HepG2 (cell line): Measurements from ENCODE around the gene UNKL. TPM values are rescaled to one million over a fixed set of nuclear protein-coding genes. Genes with fewer than 3 reads are reported as not detected.

Experiments used
- BCL6 ChIP-seq: IDR thresholded peaks from 2 replicates; pipeline ENCODE4 v1.6.1; 2016; ENCODE audit warnings: missing genetic modification reagents, missing compliant biosample characterization
- LCORL ChIP-seq, 2 experiments: fragments of 450-650 bp in 1 of 2; sonication (generic) in 1 of 2; formaldehyde crosslinking in 1 of 2; IDR thresholded peaks; 2 replicates each; pipeline versions ENCODE4 v1.5.0 to v1.6.1; 2017 to 2020; ENCODE audit warnings: antibody characterized with exemption in 1 of 2, missing genetic modification reagents in 1 of 2
- MAZ ChIP-seq, 2 experiments: sonication (generic) in 1 of 2; formaldehyde crosslinking in 1 of 2; IDR thresholded peaks; 2 replicates each; pipeline versions ENCODE4 v1.5.0 to v1.6.1; 2012 to 2020; ENCODE audit warnings: low read depth in 2 of 2, mild to moderate bottlenecking in 2 of 2, borderline replicate concordance in 1 of 2, improper control_type of control experiment in 1 of 2, low read length in 1 of 2, missing genetic modification reagents in 1 of 2, moderate library complexity in 1 of 2
- RORA ChIP-seq: sonication (generic); formaldehyde crosslinking; IDR thresholded peaks from 2 replicates; pipeline ENCODE4 v1.5.0; 2020; ENCODE audit warnings: mild to moderate bottlenecking, missing genetic modification reagents, moderate library complexity
- SP4 ChIP-seq: sonication (generic); formaldehyde crosslinking; IDR thresholded peaks from 2 replicates; pipeline ENCODE4 v1.8.1; 2023; ENCODE audit warnings: mild to moderate bottlenecking, missing genetic modification reagents
- THAP9 ChIP-seq: sonication (generic); formaldehyde crosslinking; IDR thresholded peaks from 2 replicates; pipeline ENCODE4; 2020; ENCODE audit warnings: missing genetic modification reagents, mild to moderate bottlenecking, borderline replicate concordance
- ZBTB38 ChIP-seq: sonication (generic); formaldehyde crosslinking; IDR thresholded peaks from 2 replicates; pipeline ENCODE4 v1.5.1; 2020; ENCODE audit warnings: mild to moderate bottlenecking, missing genetic modification reagents
- ZNF180 ChIP-seq: sonication (generic); formaldehyde crosslinking; IDR thresholded peaks from 2 replicates; pipeline ENCODE4 v1.4.0; 2020; ENCODE audit warnings: low read depth, missing genetic modification reagents, borderline replicate concordance
- ZNF34 ChIP-seq: sonication (generic); formaldehyde crosslinking; IDR thresholded peaks from 2 replicates; pipeline ENCODE4 v1.4.0; 2020; ENCODE audit warnings: mild to moderate bottlenecking, missing genetic modification reagents, borderline replicate concordance
- ZNF672 ChIP-seq: sonication (generic); formaldehyde crosslinking; IDR thresholded peaks from 2 replicates; pipeline ENCODE4 v1.8.1; 2022; ENCODE audit warnings: missing genetic modification reagents
- ZNF687 ChIP-seq: sonication (generic); formaldehyde crosslinking; IDR thresholded peaks from 2 replicates; pipeline ENCODE4 v1.5.1; 2020; ENCODE audit warnings: mild to moderate bottlenecking, missing genetic modification reagents, moderate library complexity
- ZNF703 ChIP-seq: sonication (generic); formaldehyde crosslinking; IDR thresholded peaks from 2 replicates; pipeline ENCODE4 v1.5.1; 2020; ENCODE audit warnings: missing genetic modification reagents, mild to moderate bottlenecking, moderate library complexity, borderline replicate concordance
- ZSCAN20 ChIP-seq: sonication (generic); formaldehyde crosslinking; IDR thresholded peaks from 2 replicates; pipeline ENCODE4 v1.4.0; 2020; ENCODE audit warnings: missing genetic modification reagents, mild to moderate bottlenecking, borderline replicate concordance
- polyA plus RNA-seq, 8 experiments: library from polyadenylated mRNA; depleted of rRNA in 3 of 8; stranded (reverse) in 7 of 8; unstranded in 1 of 8; fragments of >200 nt; fragmentation: Illumina TruSeq in 4 of 8; extraction: Trizol in 4 of 8; gene quantifications; 2 replicates each; pipeline versions ENCODE4 v1.2.1 to v1.2.3, GENCODE V29; 2011 to 2016; ENCODE audit warnings: low read depth in 4 of 8, missing spikeins in 1 of 8, mixed read lengths in 1 of 8; ENCODE audit not compliant: insufficient read depth in 1 of 8
- total RNA-seq, 5 experiments: library from RNA; depleted of rRNA; stranded (reverse); fragments of >200 nt; fragmentation: Illumina TruSeq; extraction: Trizol; gene quantifications; 2 replicates each; pipeline ENCODE4 v1.2.3, GENCODE V29; 2016; ENCODE audit warnings: low read depth in 1 of 5
- TF ChIP-seq, protein P1 (sequence below): sonication (generic); formaldehyde crosslinking; IDR thresholded peaks from 2 replicates; pipeline ENCODE4 v1.5.1; 2020; ENCODE audit warnings: missing genetic modification reagents, mild to moderate bottlenecking, borderline replicate concordance
- TF ChIP-seq, protein P2 (sequence below): sonication (generic); formaldehyde crosslinking; IDR thresholded peaks from 2 replicates; pipeline ENCODE4 v1.8.1; 2023; ENCODE audit warnings: missing genetic modification reagents, mild to moderate bottlenecking, borderline replicate concordance
- TF ChIP-seq, protein P3 (sequence below): sonication (generic); formaldehyde crosslinking; IDR thresholded peaks from 2 replicates; pipeline ENCODE4 v1.5.0; 2020; ENCODE audit warnings: missing genetic modification reagents

The UNKL gene
- total and polyA plus RNA-seq, 2 of the 13 experiments (the other 11 are each of a cell fraction or from before 2014, with no cell fraction given) = 10.4 to 17.6 TPM

DNA sequence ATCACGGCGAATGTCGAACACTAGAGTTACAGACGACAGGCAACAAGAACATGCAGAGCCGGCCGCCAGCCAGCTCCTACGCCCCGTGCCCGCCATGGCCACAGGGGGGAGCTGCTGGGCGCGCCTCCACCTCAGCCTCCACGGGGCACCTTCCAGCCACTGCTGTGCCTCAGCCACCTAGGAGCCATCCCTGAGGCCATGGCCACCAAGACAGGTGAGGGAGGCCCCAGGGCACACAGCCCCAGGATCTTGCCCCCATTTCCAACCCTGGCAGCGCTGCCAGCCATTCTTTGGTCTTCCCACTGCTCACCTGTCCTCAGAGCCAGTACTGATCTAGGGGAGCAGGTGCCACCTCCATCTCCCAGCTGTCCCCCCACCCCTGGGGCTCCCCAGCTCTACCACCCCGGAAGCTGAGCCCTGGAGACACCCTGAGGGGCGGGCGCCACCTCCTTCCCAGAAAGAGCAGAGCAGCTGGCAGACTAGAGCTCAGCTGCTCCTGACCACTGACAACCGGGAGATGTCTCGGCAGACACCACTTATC is 50.9 kb downstream of the UNKL start (continued):
- TF ChIP-seq ZNF687 (CRISPR knock-in tag) = peak; percentile 50
- no peak for TF ChIP-seq ZSCAN20 (CRISPR knock-in tag)
- TF ChIP-seq ZNF180 (CRISPR knock-in tag) = no peak
- TF ChIP-seq ZNF703 (CRISPR knock-in tag) = no peak
- TF ChIP-seq, protein P1, sequence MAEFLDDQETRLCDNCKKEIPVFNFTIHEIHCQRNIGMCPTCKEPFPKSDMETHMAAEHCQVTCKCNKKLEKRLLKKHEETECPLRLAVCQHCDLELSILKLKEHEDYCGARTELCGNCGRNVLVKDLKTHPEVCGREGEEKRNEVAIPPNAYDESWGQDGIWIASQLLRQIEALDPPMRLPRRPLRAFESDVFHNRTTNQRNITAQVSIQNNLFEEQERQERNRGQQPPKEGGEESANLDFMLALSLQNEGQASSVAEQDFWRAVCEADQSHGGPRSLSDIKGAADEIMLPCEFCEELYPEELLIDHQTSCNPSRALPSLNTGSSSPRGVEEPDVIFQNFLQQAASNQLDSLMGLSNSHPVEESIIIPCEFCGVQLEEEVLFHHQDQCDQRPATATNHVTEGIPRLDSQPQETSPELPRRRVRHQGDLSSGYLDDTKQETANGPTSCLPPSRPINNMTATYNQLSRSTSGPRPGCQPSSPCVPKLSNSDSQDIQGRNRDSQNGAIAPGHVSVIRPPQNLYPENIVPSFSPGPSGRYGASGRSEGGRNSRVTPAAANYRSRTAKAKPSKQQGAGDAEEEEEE (CRISPR knock-in tag) = no peak
- no peak for TF ChIP-seq LCORL (IDR thresholded peaks at IDR 0.05)
- TF ChIP-seq LCORL (CRISPR knock-in tag; IDR thresholded peaks at IDR 0.05) = peak; percentile 63
- TF ChIP-seq ZBTB38 = peak; percentile 78; the same call in 1 of the 2 replicates
- TF ChIP-seq ZNF34 = no peak
- TF ChIP-seq BCL6 (CRISPR knock-in tag) = 0 out of 2 replicates have a peak, but pooled peaks have one; percentile 9
- TF ChIP-seq MAZ (IDR thresholded peaks at IDR 0.05; ENCODE audit: borderline replicate concordance, low read depth, low read length) = no peak
- TF ChIP-seq MAZ (CRISPR knock-in tag; IDR thresholded peaks at IDR 0.05; ENCODE audit: low read depth) = peak; percentile 36; the same call in 1 of the 2 replicates
- no peak for TF ChIP-seq RORA
- TF ChIP-seq, protein P2, sequence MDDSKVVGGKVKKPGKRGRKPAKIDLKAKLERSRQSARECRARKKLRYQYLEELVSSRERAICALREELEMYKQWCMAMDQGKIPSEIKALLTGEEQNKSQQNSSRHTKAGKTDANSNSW (CRISPR knock-in tag) = no peak
- TF ChIP-seq ZNF672 = no peak
- no peak for TF ChIP-seq SP4 (CRISPR knock-in tag)
- TF ChIP-seq, protein P3, sequence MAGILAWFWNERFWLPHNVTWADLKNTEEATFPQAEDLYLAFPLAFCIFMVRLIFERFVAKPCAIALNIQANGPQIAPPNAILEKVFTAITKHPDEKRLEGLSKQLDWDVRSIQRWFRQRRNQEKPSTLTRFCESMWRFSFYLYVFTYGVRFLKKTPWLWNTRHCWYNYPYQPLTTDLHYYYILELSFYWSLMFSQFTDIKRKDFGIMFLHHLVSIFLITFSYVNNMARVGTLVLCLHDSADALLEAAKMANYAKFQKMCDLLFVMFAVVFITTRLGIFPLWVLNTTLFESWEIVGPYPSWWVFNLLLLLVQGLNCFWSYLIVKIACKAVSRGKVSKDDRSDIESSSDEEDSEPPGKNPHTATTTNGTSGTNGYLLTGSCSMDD (CRISPR knock-in tag) = no peak
- TF ChIP-seq THAP9 (CRISPR knock-in tag) = no peak
